Measurements from ENCODE around the gene DIDO1.

DNA sequence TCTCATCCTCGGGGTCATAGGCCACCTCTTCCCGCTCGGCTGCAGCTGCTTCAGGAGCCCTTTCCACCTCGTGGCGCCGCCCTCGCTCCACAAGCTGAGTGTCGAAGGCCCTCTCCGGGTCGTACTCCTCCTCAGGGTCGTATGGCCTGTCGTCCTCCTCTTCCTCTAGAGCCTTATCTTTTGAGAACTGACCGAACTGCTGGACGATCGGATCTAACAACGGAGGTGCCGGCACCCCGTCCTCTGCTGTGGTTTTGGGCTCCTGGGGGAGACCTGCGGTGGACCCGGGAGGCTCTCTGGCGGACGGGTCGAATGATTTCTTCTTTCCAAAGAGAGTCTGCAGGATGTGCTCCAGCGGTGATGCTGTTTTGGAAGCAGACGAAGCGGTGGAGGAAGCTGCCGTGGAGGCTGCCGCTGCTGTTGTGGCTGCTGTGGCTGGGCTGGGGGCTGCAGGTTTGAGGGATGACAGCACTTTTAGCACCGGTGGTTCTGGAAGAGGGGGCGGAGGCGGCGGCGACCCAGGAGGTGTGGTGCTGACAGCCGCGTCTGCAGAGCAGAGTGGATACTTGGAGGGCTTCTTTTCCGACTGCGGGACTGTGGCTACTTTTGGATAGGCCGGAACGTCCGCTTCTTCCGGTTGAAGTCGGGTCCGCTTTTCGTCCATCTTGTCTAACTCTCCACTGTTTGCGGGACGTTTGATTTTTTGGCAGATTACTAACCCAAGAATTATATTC is 44.5 kb downstream of the DIDO1 start:
- TF ChIP-seq, protein P1, sequence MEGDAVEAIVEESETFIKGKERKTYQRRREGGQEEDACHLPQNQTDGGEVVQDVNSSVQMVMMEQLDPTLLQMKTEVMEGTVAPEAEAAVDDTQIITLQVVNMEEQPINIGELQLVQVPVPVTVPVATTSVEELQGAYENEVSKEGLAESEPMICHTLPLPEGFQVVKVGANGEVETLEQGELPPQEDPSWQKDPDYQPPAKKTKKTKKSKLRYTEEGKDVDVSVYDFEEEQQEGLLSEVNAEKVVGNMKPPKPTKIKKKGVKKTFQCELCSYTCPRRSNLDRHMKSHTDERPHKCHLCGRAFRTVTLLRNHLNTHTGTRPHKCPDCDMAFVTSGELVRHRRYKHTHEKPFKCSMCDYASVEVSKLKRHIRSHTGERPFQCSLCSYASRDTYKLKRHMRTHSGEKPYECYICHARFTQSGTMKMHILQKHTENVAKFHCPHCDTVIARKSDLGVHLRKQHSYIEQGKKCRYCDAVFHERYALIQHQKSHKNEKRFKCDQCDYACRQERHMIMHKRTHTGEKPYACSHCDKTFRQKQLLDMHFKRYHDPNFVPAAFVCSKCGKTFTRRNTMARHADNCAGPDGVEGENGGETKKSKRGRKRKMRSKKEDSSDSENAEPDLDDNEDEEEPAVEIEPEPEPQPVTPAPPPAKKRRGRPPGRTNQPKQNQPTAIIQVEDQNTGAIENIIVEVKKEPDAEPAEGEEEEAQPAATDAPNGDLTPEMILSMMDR (IDR thresholded peaks at IDR 0.05): no peak
- no peak for TF ChIP-seq POLR2A (IDR thresholded peaks at IDR 0.05)

All from vagina (tissue), 2 donors.